Muscle of back (tissue), 10 donors: ENCODE measurements around the gene PCDHA2. TPM values are rescaled to one million over a fixed set of nuclear protein-coding genes. Genes with fewer than 3 reads are reported as not detected.

Experiments used
- polyA plus RNA-seq, 10 donors: library from polyadenylated mRNA; unstranded; fragments of 120-200 nt; gene quantifications; one replicate each; pipeline ENCODE4 v1.2.1, GENCODE V29; 2013; ENCODE audit not compliant: insufficient read length in 10 of 10

The PCDHA2 gene
- polyA plus RNA-seq, 10 donors = 0.04 to 0.22 (median 0.10) TPM; not detected in 2

Other genes starting within 250 kb of the PCDHA2 start
- gene EIF4EBP3, start 247.2 kb upstream of the PCDHA2 start, polyA plus RNA-seq = 10 to 100 TPM in 2 of 10 donors, 1 to 10 TPM in 8; 6.2 to 13.0 (median 8.0) TPM
- 10 to 100 TPM; 18.0 to 27.5 (median 21.6) TPM for gene SRA1, start 237.4 kb upstream of the PCDHA2 start, polyA plus RNA-seq
- gene APBB3, start 230.3 kb upstream of the PCDHA2 start, polyA plus RNA-seq = 10 to 100 TPM; 14.4 to 43.7 (median 20.7) TPM
- gene SLC35A4, start 230.0 kb upstream of the PCDHA2 start, polyA plus RNA-seq = 10 to 100 TPM; 52.1 to 67.8 (median 54.6) TPM
- 10 to 100 TPM; 15.2 to 38.2 (median 24.1) TPM for gene CD14, start 161.7 kb upstream of the PCDHA2 start, polyA plus RNA-seq
- 10 to 100 TPM in 2 of 10 donors, 1 to 10 TPM in 8; 5.2 to 12.4 (median 8.1) TPM for gene TMCO6, start 155.4 kb upstream of the PCDHA2 start, polyA plus RNA-seq
- gene NDUFA2, start 147.2 kb upstream of the PCDHA2 start, polyA plus RNA-seq = 10 to 100 TPM; 41.3 to 75.2 (median 56.1) TPM
- 100 to 1,000 TPM in 2 of 10 donors, 10 to 100 TPM in 8; 81.5 to 114 (median 94.1) TPM for gene IK, start 147.0 kb upstream of the PCDHA2 start, polyA plus RNA-seq
- gene WDR55, start 129.9 kb upstream of the PCDHA2 start, polyA plus RNA-seq = 10 to 100 TPM; 10.9 to 16.2 (median 12.8) TPM
- gene DND1, start 121.3 kb upstream of the PCDHA2 start, polyA plus RNA-seq = under 1 TPM in 3 of 10 donors, not detected in 7; 0.16 to 0.92 (median 0.24) TPM
- 10 to 100 TPM; 42.2 to 53.9 (median 48.9) TPM for gene HARS1, start 103.5 kb upstream of the PCDHA2 start, polyA plus RNA-seq
- gene HARS2, start 103.4 kb upstream of the PCDHA2 start, polyA plus RNA-seq = 10 to 100 TPM; 20.5 to 35.9 (median 25.3) TPM
- 10 to 100 TPM; 72.9 to 93.3 (median 78.7) TPM for gene ZMAT2, start 94.4 kb upstream of the PCDHA2 start, polyA plus RNA-seq
- under 1 TPM in 4 of 10 donors, not detected in 6; 0.05 to 0.11 (median 0.06) TPM for gene PCDHA1, start 8.7 kb upstream of the PCDHA2 start, polyA plus RNA-seq
- gene PCDHA3, start 6.2 kb downstream of the PCDHA2 start, polyA plus RNA-seq = under 1 TPM; 0.06 to 0.31 (median 0.23) TPM
- gene PCDHA4, start 12.2 kb downstream of the PCDHA2 start, polyA plus RNA-seq = under 1 TPM; 0.04 to 0.39 (median 0.18) TPM
- under 1 TPM in 2 of 10 donors, not detected in 8; 0.04 to 0.07 TPM for gene PCDHA5, start 26.8 kb downstream of the PCDHA2 start, polyA plus RNA-seq
- gene PCDHA6, start 33.1 kb downstream of the PCDHA2 start, polyA plus RNA-seq = under 1 TPM in 9 of 10 donors, not detected in 1; 0.08 to 0.20 (median 0.16) TPM
- gene PCDHA7, start 39.4 kb downstream of the PCDHA2 start, polyA plus RNA-seq = under 1 TPM; 0.05 to 0.35 (median 0.13) TPM
- gene PCDHA8, start 46.3 kb downstream of the PCDHA2 start, polyA plus RNA-seq = under 1 TPM in 6 of 10 donors, not detected in 4; 0.07 to 0.11 (median 0.09) TPM
- gene PCDHA9, start 53.5 kb downstream of the PCDHA2 start, polyA plus RNA-seq = under 1 TPM in 5 of 10 donors, not detected in 5; 0.04 to 0.07 (median 0.06) TPM
- gene PCDHA10, start 61.0 kb downstream of the PCDHA2 start, polyA plus RNA-seq = under 1 TPM; 0.07 to 0.29 (median 0.17) TPM
- under 1 TPM in 7 of 10 donors, not detected in 3; 0.03 to 0.61 (median 0.05) TPM for gene PCDHA11, start 74.1 kb downstream of the PCDHA2 start, polyA plus RNA-seq
- under 1 TPM in 6 of 10 donors, not detected in 4; 0.04 to 0.16 (median 0.07) TPM for gene PCDHA12, start 80.5 kb downstream of the PCDHA2 start, polyA plus RNA-seq
- under 1 TPM in 5 of 10 donors, not detected in 5; 0.04 to 0.22 (median 0.12) TPM for gene PCDHA13, start 87.3 kb downstream of the PCDHA2 start, polyA plus RNA-seq
- gene PCDHAC1, start 131.4 kb downstream of the PCDHA2 start, polyA plus RNA-seq = under 1 TPM in 9 of 10 donors, not detected in 1; 0.07 to 0.38 (median 0.12) TPM
- gene PCDHAC2, start 171.6 kb downstream of the PCDHA2 start, polyA plus RNA-seq = 1 to 10 TPM in 6 of 10 donors, under 1 TPM in 4; 0.67 to 5.8 (median 1.4) TPM